GM19463 (cell line): ENCODE data around the gene SOX15.
A peak's percentile ranks its signal among the peaks of the same experiment; 100 is the strongest.
"Not testable (repeated sequence)": the region's sequence is repeated elsewhere in the genome, so short reads cannot be mapped to it uniquely, and the experiment has no call there.

Experiments
- ATAC-seq: cut with Tn5 transposase; IDR thresholded peaks from one replicate; pipeline ENCODE4 v1.9.1; 2021; ENCODE audit warnings: mild to moderate bottlenecking, moderate library complexity; ENCODE audit not compliant: unreplicated experiment

The SOX15 gene

GRCh38 chr17:7611635-7612293 is 21.9 kb upstream of the SOX15 start:
- no peak for ATAC-seq

DNA sequence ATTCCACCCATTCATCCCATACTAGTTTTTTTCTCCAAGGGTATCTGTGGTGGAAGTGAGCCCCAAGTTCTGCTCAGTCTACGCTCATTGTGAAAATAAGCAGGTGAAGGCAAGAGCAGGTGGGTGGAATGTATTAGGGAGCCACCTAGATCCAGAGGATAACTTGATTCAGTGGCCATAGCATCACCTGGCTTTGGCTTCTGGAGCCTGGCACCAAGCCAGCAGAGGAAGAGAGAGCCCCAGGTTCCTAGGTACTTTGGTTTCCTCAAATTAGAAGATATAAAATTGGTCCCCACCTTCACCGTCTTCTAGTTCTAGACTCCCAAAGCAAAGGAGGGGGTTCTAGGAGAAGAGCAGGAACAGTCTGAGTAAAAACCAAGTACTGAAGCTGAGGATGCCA is 20.7 kb upstream of the SOX15 start:
- ATAC-seq = no peak

DNA sequence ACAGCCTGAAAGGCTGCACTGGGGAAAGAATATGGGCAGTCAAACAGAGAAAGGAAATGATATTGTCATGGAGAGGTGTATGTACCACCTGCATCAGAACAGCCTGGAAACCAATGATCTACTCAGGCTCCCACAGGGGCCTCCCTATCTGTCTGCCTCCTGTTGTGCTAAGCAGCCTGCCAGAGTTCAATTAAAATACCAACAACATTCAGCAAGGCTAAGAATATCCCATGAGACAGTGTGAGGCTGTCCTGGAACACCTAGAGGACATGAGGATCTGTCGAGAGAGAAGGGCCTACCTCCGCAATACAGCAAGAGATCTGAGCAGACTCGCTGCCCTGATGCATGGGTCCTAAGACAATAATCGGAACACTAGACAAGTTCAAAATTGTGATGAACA is 16.4 kb upstream of the SOX15 start:
- ATAC-seq = no peak

- not testable (repeated sequence) for ATAC-seq
Measured at GRCh38 chr17:7597561-7597960, 7.7 kb upstream of the SOX15 start.

GRCh38 chr17:7593296-7593695 is 3.4 kb upstream of the SOX15 start:
- no peak for ATAC-seq

GRCh38 chr17:7592422-7593021 is 2.6 kb upstream of the SOX15 start:
- no peak for ATAC-seq

DNA sequence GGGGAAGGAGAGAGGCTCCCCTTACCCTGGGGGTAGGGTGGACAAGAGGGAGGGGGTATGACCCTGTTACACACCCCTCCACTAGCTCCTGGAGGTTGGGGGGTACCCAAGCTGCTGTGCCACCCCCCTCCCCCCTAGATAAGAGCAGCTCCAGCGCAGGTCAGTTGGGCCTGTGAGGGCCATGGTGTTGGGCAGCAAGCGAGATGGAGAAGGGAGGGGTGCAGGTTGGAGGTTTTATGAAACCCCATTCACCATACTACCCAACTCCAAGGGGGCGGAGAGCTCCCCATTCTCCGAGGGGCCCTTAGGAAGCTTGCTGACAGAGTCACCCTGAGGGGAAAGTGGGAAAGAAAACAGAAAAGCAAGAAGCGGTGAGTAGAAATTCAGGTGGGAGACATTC is 1.7 kb upstream of the SOX15 start:
- no peak for ATAC-seq

DNA sequence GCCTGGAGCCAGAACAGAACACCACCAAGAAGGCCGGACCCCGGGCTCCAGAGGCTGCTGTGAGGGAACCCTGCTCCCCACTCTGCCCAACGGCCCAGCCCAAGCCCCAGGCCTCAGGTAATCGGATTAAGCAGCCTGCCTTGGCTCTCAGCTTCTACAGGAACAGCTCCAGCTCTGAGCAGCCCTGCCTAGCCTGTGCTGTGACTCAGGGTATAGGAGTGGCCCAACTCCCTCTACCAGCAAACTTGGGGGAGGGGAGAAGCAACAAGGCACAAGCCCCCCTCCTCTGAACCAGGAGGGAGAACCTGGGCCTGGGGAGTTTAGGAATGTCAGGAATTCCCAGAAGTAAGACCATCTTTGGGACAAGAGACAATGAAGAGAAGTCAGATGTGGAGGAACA is 849 bp upstream of the SOX15 start:
- ATAC-seq = no peak

GRCh38 chr17:7589204-7589868 is 558 bp downstream of the SOX15 start:
- no peak for ATAC-seq

DNA sequence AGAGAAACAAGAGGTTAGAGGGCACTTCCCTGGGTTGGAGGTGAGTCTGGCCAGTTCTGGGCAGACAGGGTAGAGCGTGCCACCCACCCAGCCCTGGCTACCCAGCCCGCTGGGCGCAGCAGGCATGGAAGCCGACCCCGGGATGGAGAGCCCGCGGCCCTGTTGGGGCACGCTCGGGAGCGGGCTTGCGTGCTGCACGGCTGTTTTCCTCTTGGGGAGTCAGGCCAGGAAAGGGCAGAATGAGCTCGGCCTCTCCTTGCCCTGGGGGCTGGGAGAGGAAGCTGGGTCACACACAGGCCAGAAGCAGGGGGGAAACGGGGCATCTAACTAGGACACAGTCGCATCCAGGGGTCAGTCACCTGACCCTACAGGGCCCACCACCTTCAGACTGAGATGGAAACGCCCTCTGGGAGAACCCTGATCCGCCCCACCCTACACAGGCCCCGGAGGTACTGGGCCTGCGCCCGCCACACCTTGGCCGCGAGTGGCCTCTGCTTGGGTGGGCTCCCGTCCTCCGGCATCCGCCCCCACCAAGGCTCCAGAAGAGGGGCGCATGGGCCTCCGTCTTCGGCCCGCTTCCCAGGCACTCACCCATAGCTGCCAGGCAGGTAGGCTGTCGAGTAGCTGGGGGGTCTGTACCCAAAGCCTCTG is 1.2 kb downstream of the SOX15 start:
- ATAC-seq = no peak

DNA sequence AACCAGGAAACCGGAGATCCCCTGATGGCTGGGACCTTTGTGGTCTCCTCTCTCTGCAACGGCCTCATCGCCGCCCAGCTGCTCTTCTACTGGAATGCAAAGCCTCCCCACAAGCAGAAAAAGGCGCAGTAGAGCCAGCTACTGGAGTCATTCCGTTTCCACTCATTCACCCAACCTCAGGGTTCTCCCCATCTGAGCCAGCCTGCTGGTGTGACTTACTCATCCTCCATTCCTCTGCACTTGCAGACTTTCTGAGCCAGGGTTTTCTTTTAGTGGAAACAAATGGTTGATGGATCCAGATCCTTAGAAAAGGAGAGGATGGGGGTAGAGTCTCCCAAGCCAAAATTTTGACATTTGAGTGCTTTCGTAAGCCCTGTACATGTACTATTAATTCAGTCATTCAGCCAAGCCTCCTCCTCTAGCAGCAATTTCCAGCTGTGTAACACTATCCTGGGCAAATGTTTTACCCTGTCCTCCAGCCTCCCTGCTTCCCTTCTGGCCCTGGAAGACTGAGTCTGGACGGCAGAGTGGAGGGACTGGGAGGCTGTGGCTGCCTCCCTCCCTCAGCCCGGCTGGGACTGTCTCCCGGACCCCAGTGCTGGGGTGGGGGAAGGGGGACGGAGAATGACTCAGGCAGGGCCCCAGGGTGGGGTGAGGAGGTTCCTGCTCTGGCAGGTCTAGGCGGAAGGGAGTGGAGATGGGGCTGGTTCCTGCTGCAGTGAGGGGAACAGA is 2.3 kb downstream of the SOX15 start:
- ATAC-seq = no peak

DNA sequence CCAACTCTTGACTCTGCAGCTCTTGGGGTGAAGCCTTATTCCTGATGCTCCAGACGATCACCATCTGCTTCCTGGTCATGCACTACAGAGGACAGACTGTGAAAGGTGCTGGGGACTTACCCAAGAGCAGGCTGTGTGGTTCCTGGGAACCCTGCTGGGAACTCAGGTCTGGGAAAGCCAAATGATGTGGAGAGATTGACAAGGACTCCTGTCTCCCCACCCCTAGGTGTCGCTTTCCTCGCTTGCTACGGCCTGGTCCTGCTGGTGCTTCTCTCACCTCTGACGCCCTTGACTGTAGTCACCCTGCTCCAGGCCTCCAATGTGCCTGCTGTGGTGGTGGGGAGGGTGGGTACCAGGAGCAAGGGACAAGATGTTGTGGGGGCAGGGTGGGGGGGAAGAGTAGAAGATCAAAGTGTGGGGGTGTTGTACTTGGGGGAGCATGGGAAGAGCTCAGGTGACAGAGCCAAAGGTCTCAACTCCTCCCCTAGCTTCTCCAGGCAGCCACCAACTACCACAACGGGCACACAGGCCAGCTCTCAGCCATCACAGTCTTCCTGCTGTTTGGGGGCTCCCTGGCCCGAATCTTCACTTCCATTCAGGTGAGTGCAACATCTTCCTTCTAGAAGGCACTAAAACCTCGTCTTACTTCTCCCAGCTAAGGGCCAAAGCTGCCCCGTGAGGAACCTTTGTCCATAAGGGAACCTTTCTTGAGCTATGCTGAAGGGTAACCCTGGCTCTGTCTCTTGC is 3.0 kb downstream of the SOX15 start:
- no peak for ATAC-seq

GRCh38 chr17:7583253-7584109 is 6.4 kb downstream of the SOX15 start, which contains the start of gene MPDU1:
MPDU1 (plus strand) TSS chr17:7583852; CDS start chr17:7583863, 11 bp downstream.
- peak; percentile 66 for ATAC-seq

GRCh38 chr17:7582396-7583252 is 7.3 kb downstream of the SOX15 start:
- ATAC-seq = no peak

- no peak for ATAC-seq
Measured at GRCh38 chr17:7580604-7581575, 9.0 kb downstream of the SOX15 start.

DNA sequence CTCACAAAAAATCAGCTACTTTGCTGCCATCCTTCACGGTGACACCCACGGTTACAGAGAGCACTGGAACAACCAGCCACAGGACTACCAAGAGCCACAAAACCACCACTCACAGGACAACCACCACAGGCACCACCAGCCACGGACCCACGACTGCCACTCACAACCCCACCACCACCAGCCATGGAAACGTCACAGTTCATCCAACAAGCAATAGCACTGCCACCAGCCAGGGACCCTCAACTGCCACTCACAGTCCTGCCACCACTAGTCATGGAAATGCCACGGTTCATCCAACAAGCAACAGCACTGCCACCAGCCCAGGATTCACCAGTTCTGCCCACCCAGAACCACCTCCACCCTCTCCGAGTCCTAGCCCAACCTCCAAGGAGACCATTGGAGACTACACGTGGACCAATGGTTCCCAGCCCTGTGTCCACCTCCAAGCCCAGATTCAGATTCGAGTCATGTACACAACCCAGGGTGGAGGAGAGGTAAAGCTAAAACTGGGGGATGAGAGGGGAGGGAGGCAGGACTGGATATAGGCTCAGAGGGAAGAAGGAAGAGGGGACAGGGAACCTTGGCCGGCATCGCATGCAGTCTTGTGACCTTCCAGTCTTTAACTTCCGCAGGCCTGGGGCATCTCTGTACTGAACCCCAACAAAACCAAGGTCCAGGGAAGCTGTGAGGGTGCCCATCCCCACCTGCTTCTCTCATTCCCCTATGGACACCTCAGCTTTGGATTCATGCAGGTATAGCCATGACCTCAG is 9.9 kb downstream of the SOX15 start:
- ATAC-seq = no peak
